Endothelial cell of umbilical vein (primary cell): ENCODE results near the gene PEAK3. TPM values are rescaled to one million over a fixed set of nuclear protein-coding genes. Genes with fewer than 3 reads are reported as not detected.

Experiments used
- BruUV-seq: library from RNA; stranded (reverse); fragments of 400-500 nt; replicated peaks from 2 replicates; lab custom pipeline; 2021; lab: Mats Ljungman, UMichigan
- CTCF ChIA-PET: fragments of 300-600, 350-600 bp; sonication (Branson Sonifier 250); formaldehyde crosslinking; loops from one replicate; lab custom pipeline; 2021; ENCODE audit warnings: antibody characterized with exemption, inconsistent platforms; lab: Charles Lee
- POLR2A ChIA-PET: fragments of 300-600, 350-600 bp; sonication (Branson Sonifier 250); formaldehyde crosslinking; loops from one replicate; lab custom pipeline; 2021; ENCODE audit warnings: antibody characterized with exemption, inconsistent platforms; lab: Charles Lee
- DNase-seq: peaks from one replicate; pipeline ENCODE4 v3.0.0-alpha.2; 2011; ENCODE audit warnings: low read depth, low spot score
- FAIRE-seq: peaks from 2 replicates; lab custom pipeline; 2011; peaks lifted over from hg19 to GRCh38; lab: Jason Lieb, UNC
- H2AFZ ChIP-seq: 2 replicates; pipeline ENCODE4 v1.6.0; 2012; ENCODE audit warnings: low read depth, low read length, control low read depth, inconsistent platforms
- H3K27ac ChIP-seq: 2 replicates; pipeline ENCODE4 v1.5.1; 2011; ENCODE audit warnings: low read depth, mild to moderate bottlenecking, control low read depth, low read length, moderate library complexity; ENCODE audit not compliant: insufficient read depth
- H3K27me3 ChIP-seq, 2 experiments: 2 replicates each; pipeline versions ENCODE4 v1.6.0 to v1.6.1; 2011; ENCODE audit warnings: low read length in 2 of 2, mixed read lengths in 1 of 2; ENCODE audit not compliant: control insufficient read depth in 2 of 2, insufficient read depth in 2 of 2
- H3K36me3 ChIP-seq, 2 experiments: 2 replicates in 1 of 2; 3 replicates in 1 of 2; pipeline ENCODE4 v1.5.1; 2011; ENCODE audit warnings: low read length in 2 of 2, mild to moderate bottlenecking in 1 of 2, moderate library complexity in 1 of 2; ENCODE audit not compliant: control insufficient read depth in 2 of 2, insufficient read depth in 2 of 2; ENCODE audit errors: extremely low read depth in 1 of 2
- H3K4me1 ChIP-seq: 3 replicates; pipeline ENCODE4 v1.5.1; 2011; ENCODE audit warnings: mild to moderate bottlenecking, low read length; ENCODE audit not compliant: control insufficient read depth, insufficient read depth; ENCODE audit errors: extremely low read depth
- H3K4me2 ChIP-seq: 2 replicates; pipeline ENCODE4 v1.6.1; 2011; ENCODE audit warnings: low read length, control low read depth, mixed read lengths; ENCODE audit not compliant: insufficient read depth
- H3K4me3 ChIP-seq, 3 experiments: fragments of 200-600 bp in 1 of 3; sonication (generic), shearing (Covaris generic) in 1 of 3; replicated peaks in 1 of 3; 2 replicates each; pipeline ENCODE4 v1.5.1; 2011 to 2016; ENCODE audit warnings: control low read depth in 3 of 3, low read length in 3 of 3, mild to moderate bottlenecking in 2 of 3, inconsistent platforms in 1 of 3, low read depth in 1 of 3, moderate library complexity in 1 of 3; ENCODE audit not compliant: insufficient read depth in 1 of 3
- H3K79me2 ChIP-seq: 2 replicates; pipeline ENCODE4 v1.6.0; 2012; ENCODE audit warnings: low read length, inconsistent platforms; ENCODE audit not compliant: control insufficient read depth, insufficient read depth
- H3K9ac ChIP-seq: replicated peaks from 2 replicates; pipeline ENCODE3; 2011; ENCODE audit warnings: low read length, control low read depth; ENCODE audit not compliant: insufficient read depth; ENCODE audit errors: extremely low read depth
- H3K9me1 ChIP-seq: replicated peaks from 3 replicates; pipeline ENCODE4 v1.6.0; 2011; ENCODE audit warnings: mild to moderate bottlenecking, low read length; ENCODE audit not compliant: control insufficient read depth, insufficient read depth; ENCODE audit errors: extremely low read depth
- H3K9me3 ChIP-seq: replicated peaks from 2 replicates; pipeline ENCODE4 v1.5.1; 2012; ENCODE audit warnings: low read length, inconsistent platforms; ENCODE audit not compliant: control insufficient read depth, insufficient read depth
- H4K20me1 ChIP-seq: replicated peaks from 2 replicates; pipeline ENCODE3; 2011; ENCODE audit warnings: mild to moderate bottlenecking, low read length; ENCODE audit not compliant: control insufficient read depth, insufficient read depth; ENCODE audit errors: extremely low read depth
- EZH2 ChIP-seq: IDR thresholded peaks from 2 replicates; pipeline ENCODE4 v1.6.1; 2012; ENCODE audit warnings: borderline replicate concordance, low read depth, mild to moderate bottlenecking, moderate library complexity, low read length, inconsistent platforms; ENCODE audit not compliant: severe bottlenecking
- JUN ChIP-seq: IDR thresholded peaks from 2 replicates; pipeline ENCODE4 v1.6.1; 2011; ENCODE audit warnings: borderline replicate concordance, low read depth; ENCODE audit not compliant: insufficient read length, insufficient read depth
- POLR2A ChIP-seq: IDR thresholded peaks from 2 replicates; pipeline ENCODE4 v1.6.1; 2012; ENCODE audit warnings: low read depth, mild to moderate bottlenecking, control low read depth, low read length
- POLR2AphosphoS5 ChIP-seq: IDR thresholded peaks from 2 replicates; pipeline ENCODE4 v1.6.1; 2012; ENCODE audit warnings: low read depth, mild to moderate bottlenecking, control low read depth, low read length, moderate library complexity; ENCODE audit not compliant: insufficient read depth
- dilution Hi-C: fragments of 300-500 bp; cut with MboI; formaldehyde crosslinking; loops from one replicate; pipeline ENCODE4 v1.15.0; 2019; ENCODE audit warnings: low sequenced_read_pairs; ENCODE audit not compliant: extremely low pct_ligation_motif_present
- intact Hi-C: fragments of 100-400 bp; cut with micrococcal nuclease; formaldehyde crosslinking; loops from one replicate; pipeline ENCODE4 v1.10.0; 2022
- polyA plus RNA-seq, 4 experiments: library from polyadenylated mRNA; depleted of rRNA in 3 of 4; stranded (reverse) in 3 of 4; unstranded in 1 of 4; fragments of >200 nt; gene quantifications; 2 replicates each; pipeline versions ENCODE4 v1.2.1 to v1.2.3, GENCODE V29; 2011 to 2012; ENCODE audit warnings: missing spikeins in 1 of 4
- total RNA-seq: library from RNA; stranded (reverse); gene quantifications from 2 replicates; pipeline ENCODE4 v1.2.3, GENCODE V29; 2021
- TF ChIP-seq, protein P1 (sequence below), 2 donors: IDR thresholded peaks; 1 replicate in 1 of 2; 2 replicates in 1 of 2; pipeline ENCODE4 v1.5.1; 2011; ENCODE audit warnings: low read length in 2 of 2, mild to moderate bottlenecking in 2 of 2, moderate library complexity in 2 of 2, control low read depth in 1 of 2, inconsistent platforms in 1 of 2, low read depth in 1 of 2; ENCODE audit not compliant: insufficient read depth in 1 of 2; ENCODE audit errors: extremely low read depth in 1 of 2

The PEAK3 gene
- total and polyA plus RNA-seq, 2 donors (not counting 3 experiments of a cell fraction or from before 2014, with no cell fraction given) = 0.03 TPM; not detected in 1

DNA sequence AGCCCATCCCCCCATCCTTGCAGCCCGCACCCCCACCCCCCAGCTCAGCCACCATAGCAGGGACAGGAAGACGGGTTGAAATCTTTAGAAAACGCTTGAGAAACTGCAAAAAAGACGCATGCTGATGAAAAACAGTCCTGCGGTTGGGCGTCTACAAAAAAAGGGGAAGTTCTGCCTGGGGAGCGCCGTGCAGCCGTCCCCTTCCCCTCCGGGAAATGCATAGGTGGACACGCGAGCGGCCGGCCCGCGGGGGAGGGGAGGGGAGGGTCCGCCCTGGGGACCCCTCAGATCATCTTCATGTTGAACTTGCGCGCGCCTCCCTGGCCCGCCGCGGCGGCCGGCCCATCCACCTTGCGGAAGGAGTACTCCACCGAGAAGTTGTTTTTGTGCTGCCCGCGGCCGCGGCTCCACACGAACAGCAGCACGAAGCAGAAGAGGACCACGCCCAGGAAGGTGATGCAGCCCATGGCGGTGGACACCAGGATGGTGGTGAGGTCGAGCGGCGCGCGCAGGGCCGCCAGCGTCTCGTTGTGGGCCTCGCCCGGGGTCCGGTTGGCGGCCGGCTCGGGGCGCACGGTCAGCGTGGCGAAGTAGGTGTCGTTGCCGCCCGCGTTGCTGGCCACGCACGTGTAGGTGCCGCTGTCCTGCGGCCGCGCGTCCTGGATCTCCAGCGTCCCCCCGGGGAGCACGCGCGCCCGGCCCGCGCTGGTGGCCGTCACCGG, 7.9 kb upstream of the PEAK3 start:
- Histone ChIP-seq H3K4me3 (no peak overlapping the region), H3K9me1 (no peaks in the 10 kb centered on the region), H3K27ac (no peak overlapping the region), H3K79me2 (no peaks in the 10 kb centered on the region), H3K4me1 (peaks cover 5% of the 10 kb centered on the region), H2AFZ (peak overlapping the region; percentile 22), H3K36me3 (no peaks in the 10 kb centered on the region), H3K4me2 (peak overlapping the region; percentile 21), H3K9me3 (no peaks in the 10 kb centered on the region), H3K9ac (no peak overlapping the region), H4K20me1 (no peaks in the 10 kb centered on the region), H3K27me3 (peaks cover 43 to 48% of the 10 kb centered on the region in 2 experiments)
- intact Hi-C loops = loop anchor here (5.0 kb wide), 1 partner anchor 37 kb away; the partner anchor contains the start of genes LSM7 and SPPL2B
- CTCF ChIA-PET = interaction anchor here (1.2 to 1.7 kb wide), 2 partner anchors 15 to 26 kb away, joined by 5 to 6 read pairs; no protein-coding TSS in a partner anchor
- BruUV-seq = no TSS peak
- no peak for DNase-seq
- TF ChIP-seq EZH2 (peak; percentile 33), JUN (no peak)
- POLR2A ChIA-PET = no interaction called here
- peak; percentile 66 for FAIRE-seq
- dilution Hi-C loops = no loop called here

DNA sequence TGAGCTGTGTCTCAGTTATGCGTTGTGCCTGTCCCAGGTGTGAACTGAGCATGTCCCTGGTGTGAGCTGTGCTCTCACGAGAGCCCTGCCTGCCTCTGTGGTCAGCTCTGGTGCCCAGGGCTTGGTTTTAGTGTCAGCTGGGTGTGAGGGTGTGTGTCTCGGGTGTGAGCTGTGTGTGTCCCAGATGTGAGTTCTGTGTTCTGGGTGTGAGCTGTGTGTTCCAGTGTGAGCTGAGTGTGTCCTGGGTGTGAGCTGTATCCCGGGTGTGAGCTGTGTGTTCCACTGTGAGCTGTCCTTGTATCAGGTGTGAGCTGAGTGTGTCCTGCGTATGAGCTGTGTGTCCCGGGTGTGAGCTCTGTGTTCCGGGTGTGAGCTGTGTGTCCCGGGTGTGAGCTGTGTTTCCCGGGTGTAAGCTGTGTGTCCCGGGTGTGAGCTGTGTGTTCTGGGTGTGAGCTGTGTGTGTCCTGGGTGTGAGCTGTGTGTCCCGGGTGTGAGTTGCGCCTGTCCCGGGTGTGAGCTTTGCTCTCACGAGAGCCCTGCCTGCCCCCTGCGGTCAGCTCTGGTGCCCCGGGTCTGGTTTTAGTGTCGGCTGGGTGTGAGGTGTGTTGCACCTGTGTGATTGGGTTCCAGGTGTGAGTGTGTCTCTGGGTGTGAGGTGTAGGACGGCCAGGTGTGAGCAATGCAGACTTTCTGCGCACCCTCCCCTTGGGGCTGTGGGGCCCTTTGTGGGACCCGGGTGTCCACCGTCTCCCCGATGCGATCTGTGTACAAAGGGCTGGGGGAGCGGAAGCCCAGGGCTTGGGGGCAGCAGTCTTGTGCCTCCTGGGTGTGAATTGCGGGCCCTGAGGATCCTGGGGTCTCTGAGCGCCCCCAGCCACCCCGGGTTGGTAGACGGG, 7.1 kb upstream of the PEAK3 start:
- no peaks in the 10 kb centered on the region for H3K9me1 ChIP-seq

More for the DNA sequence above, 7.1 kb upstream of the PEAK3 start:
- Histone ChIP-seq H3K4me3 (no peak overlapping the region), H3K79me2 (no peaks in the 10 kb centered on the region), H3K9ac (no peak overlapping the region), H3K27ac (no peak overlapping the region), H3K9me3 (no peaks in the 10 kb centered on the region), H2AFZ (no peak overlapping the region), H4K20me1 (no peaks in the 10 kb centered on the region), H3K4me2 (no peak overlapping the region), H3K4me1 (peaks cover 5% of the 10 kb centered on the region), H3K27me3 (peaks cover 39 to 42% of the 10 kb centered on the region in 2 experiments), H3K36me3 (no peaks in the 10 kb centered on the region)
- ChIA-PET POLR2A (no interaction called here), CTCF (interaction anchor here (1.2 to 2.9 kb wide), 3 partner anchors 14 to 28 kb away, joined by 5 to 14 read pairs (median 6); no protein-coding TSS in a partner anchor)
- TF ChIP-seq JUN (no peak), POLR2AphosphoS5 (no peak), EZH2 (no peak), POLR2A (no peak)
- TF ChIP-seq, protein P1, sequence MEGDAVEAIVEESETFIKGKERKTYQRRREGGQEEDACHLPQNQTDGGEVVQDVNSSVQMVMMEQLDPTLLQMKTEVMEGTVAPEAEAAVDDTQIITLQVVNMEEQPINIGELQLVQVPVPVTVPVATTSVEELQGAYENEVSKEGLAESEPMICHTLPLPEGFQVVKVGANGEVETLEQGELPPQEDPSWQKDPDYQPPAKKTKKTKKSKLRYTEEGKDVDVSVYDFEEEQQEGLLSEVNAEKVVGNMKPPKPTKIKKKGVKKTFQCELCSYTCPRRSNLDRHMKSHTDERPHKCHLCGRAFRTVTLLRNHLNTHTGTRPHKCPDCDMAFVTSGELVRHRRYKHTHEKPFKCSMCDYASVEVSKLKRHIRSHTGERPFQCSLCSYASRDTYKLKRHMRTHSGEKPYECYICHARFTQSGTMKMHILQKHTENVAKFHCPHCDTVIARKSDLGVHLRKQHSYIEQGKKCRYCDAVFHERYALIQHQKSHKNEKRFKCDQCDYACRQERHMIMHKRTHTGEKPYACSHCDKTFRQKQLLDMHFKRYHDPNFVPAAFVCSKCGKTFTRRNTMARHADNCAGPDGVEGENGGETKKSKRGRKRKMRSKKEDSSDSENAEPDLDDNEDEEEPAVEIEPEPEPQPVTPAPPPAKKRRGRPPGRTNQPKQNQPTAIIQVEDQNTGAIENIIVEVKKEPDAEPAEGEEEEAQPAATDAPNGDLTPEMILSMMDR (IDR thresholded peaks at IDR 0.05; ENCODE audit: extremely low read depth in 1 of 2, insufficient read depth in 1 of 2, low read depth in 1 of 2, low read length in 2 of 2) = no peak
- intact Hi-C loops (loop anchor here (5.0 kb wide), 1 partner anchor 38 kb away; the partner anchor contains the start of genes LSM7 and SPPL2B), dilution Hi-C loops (no loop called here)
- no TSS peak for BruUV-seq
- FAIRE-seq (no peak), DNase-seq (no peak)
